PC-3 (cell line): ENCODE data around the gene TMEM106C.

ENCODE experiments used
- CTCF ChIP-seq: fragments of 300-600 bp; sonication (generic); conservative IDR thresholded peaks from 2 replicates; pipeline ENCODE4 v1.5.1; 2017; ENCODE audit warnings: antibody characterized with exemption, low read depth, mild to moderate bottlenecking, low read length
- EZH2phosphoT487 ChIP-seq: fragments of 300-600 bp; sonication (generic); IDR thresholded peaks from 2 replicates; pipeline ENCODE4 v1.6.1; 2018; ENCODE audit warnings: mild to moderate bottlenecking, antibody characterized with exemption, low read length, borderline replicate concordance

DNA sequence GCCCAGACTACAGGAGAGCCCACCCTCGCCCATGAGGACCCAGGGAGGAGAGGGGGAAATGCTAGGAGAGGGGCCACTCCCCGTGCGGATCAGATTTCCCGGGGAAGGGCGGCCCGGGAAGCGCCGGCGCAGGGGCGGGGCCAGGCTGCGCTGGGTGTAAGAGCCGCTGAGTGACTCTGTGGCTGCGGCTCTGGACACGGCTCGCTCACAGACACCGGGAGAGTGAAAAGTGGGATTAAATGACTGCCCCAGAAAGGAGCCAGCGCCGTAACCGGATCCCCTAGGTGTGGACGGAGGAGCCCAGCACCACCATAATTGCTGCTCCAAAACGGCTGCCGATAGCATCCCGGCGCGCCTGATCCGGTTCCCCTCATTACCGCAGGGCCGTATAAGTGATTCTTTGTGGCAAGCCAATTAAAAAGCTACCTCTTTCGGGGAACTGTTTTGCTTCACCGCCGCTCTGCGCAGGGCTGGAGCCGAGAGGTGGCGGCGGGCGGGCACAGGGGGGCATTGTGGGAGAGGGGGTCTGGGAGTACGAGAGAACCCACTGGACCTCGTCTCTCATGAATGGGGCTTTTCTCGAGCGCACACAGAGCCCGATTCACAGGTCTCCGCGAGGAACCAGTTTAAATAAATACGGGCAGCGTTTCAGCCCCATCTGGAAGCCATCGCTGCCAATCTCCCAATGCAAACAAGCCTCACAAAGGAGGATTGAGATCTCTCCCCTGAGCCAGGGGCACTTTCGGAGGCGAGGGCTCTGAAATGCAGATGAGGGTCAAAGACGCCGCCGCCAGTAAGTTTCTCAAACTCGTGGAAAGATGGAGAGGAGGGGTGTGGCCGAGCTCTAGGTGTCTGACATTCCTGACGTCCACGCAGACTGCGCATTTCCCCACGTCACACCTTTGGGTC lies 38.4 kb downstream of the TMEM106C start:
- TF ChIP-seq CTCF (no peak), EZH2phosphoT487 (no peak)
